ENCODE measurements around the gene DRD4. TPM values are rescaled to one million over a fixed set of nuclear protein-coding genes. Genes with fewer than 3 reads are reported as not detected.

DRD4 gene
- total RNA-seq, 1 donor from 2014 or later = 1.3 TPM

GRCh38 chr11:597166-597725 is 39.8 kb upstream of the DRD4 start:
- Histone ChIP-seq H3K9me3 (no peaks in the 10 kb centered on the region), H3K27ac (no peak overlapping the region), H3K36me3 (peaks cover 100% of the 10 kb centered on the region), H3K4me1 (no peaks in the 10 kb centered on the region), H3K27me3 (ENCODE audit: low read depth) (no peaks in the 10 kb centered on the region), H3K4me3 (no peak overlapping the region)
- ATAC-seq = no peak
- no peak for TF ChIP-seq CTCF (IDR thresholded peaks at IDR 0.05)
- no peak for DNase-seq
- intact Hi-C loops (cut with DNase I) = no loop called here

- no peak overlapping the region for H3K27ac ChIP-seq
- ATAC-seq (no peak), DNase-seq (no peak)
- intact Hi-C loops (cut with DNase I) = no loop called here
- H3K4me3 ChIP-seq = no peak overlapping the region
- H3K9me3 ChIP-seq = no peaks in the 10 kb centered on the region
- H3K4me1 ChIP-seq = no peaks in the 10 kb centered on the region
- TF ChIP-seq CTCF (IDR thresholded peaks at IDR 0.05) = no peak
- H3K27me3 ChIP-seq (ENCODE audit: low read depth) = no peaks in the 10 kb centered on the region
- H3K36me3 ChIP-seq = peaks cover 100% of the 10 kb centered on the region
Observed at GRCh38 chr11:598005-598680, 38.9 kb upstream of the DRD4 start.

- Histone ChIP-seq H3K36me3 (peaks cover 100% of the 10 kb centered on the region), H3K27me3 (ENCODE audit: low read depth) (no peaks in the 10 kb centered on the region), H3K9me3 (no peaks in the 10 kb centered on the region), H3K4me3 (no peak overlapping the region), H3K27ac (no peak overlapping the region), H3K4me1 (no peaks in the 10 kb centered on the region)
- TF ChIP-seq CTCF (IDR thresholded peaks at IDR 0.05) = no peak
- ATAC-seq (no peak), DNase-seq (no peak)
- intact Hi-C loops (cut with DNase I) = no loop called here
Observed at GRCh38 chr11:601573-602245, 35.4 kb upstream of the DRD4 start.

- no peak for ATAC-seq
Observed at GRCh38 chr11:603154-603553, 33.9 kb upstream of the DRD4 start.

More at GRCh38 chr11:603154-603553, 33.9 kb upstream of the DRD4 start:
- Histone ChIP-seq H3K4me3 (no peak overlapping the region), H3K9me3 (no peaks in the 10 kb centered on the region), H3K36me3 (peaks cover 100% of the 10 kb centered on the region), H3K27ac (no peak overlapping the region), H3K27me3 (ENCODE audit: low read depth) (no peaks in the 10 kb centered on the region), H3K4me1 (no peaks in the 10 kb centered on the region)
- no peak for DNase-seq
- no peak for TF ChIP-seq CTCF (IDR thresholded peaks at IDR 0.05)
- intact Hi-C loops (cut with DNase I) = no loop called here
